ENCODE results near the gene MGRN1.

Gene MGRN1

GRCh38 chr16:4610011-4611005 is 14.3 kb upstream of the MGRN1 start (continued):
- no peak for TF ChIP-seq TOX (CRISPR knock-in tag; IDR thresholded peaks at IDR 0.05; ENCODE audit: borderline replicate concordance)
- TF ChIP-seq ZNF565 (CRISPR knock-in tag; conservative IDR thresholded peaks at IDR 0.05; ENCODE audit: low read depth): no peak

GRCh38 chr16:4611337-4612021 is 13.1 kb upstream of the MGRN1 start:
- ATAC-seq: no peak
- TF ChIP-seq, protein P1, sequence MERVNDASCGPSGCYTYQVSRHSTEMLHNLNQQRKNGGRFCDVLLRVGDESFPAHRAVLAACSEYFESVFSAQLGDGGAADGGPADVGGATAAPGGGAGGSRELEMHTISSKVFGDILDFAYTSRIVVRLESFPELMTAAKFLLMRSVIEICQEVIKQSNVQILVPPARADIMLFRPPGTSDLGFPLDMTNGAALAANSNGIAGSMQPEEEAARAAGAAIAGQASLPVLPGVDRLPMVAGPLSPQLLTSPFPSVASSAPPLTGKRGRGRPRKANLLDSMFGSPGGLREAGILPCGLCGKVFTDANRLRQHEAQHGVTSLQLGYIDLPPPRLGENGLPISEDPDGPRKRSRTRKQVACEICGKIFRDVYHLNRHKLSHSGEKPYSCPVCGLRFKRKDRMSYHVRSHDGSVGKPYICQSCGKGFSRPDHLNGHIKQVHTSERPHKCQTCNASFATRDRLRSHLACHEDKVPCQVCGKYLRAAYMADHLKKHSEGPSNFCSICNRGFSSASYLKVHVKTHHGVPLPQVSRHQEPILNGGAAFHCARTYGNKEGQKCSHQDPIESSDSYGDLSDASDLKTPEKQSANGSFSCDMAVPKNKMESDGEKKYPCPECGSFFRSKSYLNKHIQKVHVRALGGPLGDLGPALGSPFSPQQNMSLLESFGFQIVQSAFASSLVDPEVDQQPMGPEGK (CRISPR knock-in tag; IDR thresholded peaks at IDR 0.05; ENCODE audit: borderline replicate concordance): no peak
- TF ChIP-seq GLIS3 (CRISPR knock-in tag; IDR thresholded peaks at IDR 0.05) (no peak), ZNF70 (CRISPR knock-in tag; IDR thresholded peaks at IDR 0.05) (no peak), SNAI2 (CRISPR knock-in tag; IDR thresholded peaks at IDR 0.05) (no peak), RARB (CRISPR knock-in tag; IDR thresholded peaks at IDR 0.05) (no peak), ISL1 (CRISPR knock-in tag; IDR thresholded peaks at IDR 0.05) (no peak), OSR1 (CRISPR knock-in tag; IDR thresholded peaks at IDR 0.05) (no peak), ZC3H10 (CRISPR knock-in tag; IDR thresholded peaks at IDR 0.05) (no peak), CREB5 (CRISPR knock-in tag; IDR thresholded peaks at IDR 0.05; ENCODE audit: low read depth) (no peak), ZNF565 (CRISPR knock-in tag; conservative IDR thresholded peaks at IDR 0.05; ENCODE audit: low read depth) (no peak), ZFP30 (CRISPR knock-in tag; IDR thresholded peaks at IDR 0.05) (no peak)

GRCh38 chr16:4612474-4612931 is 12.1 kb upstream of the MGRN1 start:
- TF ChIP-seq ZFP3 (CRISPR knock-in tag; IDR thresholded peaks at IDR 0.05) (no peak), TCF4 (CRISPR knock-in tag; IDR thresholded peaks at IDR 0.05; ENCODE audit: borderline replicate concordance) (no peak), SNAI2 (CRISPR knock-in tag; IDR thresholded peaks at IDR 0.05) (no peak), ZNF565 (CRISPR knock-in tag; conservative IDR thresholded peaks at IDR 0.05; ENCODE audit: low read depth) (no peak)
- TF ChIP-seq, protein P2, sequence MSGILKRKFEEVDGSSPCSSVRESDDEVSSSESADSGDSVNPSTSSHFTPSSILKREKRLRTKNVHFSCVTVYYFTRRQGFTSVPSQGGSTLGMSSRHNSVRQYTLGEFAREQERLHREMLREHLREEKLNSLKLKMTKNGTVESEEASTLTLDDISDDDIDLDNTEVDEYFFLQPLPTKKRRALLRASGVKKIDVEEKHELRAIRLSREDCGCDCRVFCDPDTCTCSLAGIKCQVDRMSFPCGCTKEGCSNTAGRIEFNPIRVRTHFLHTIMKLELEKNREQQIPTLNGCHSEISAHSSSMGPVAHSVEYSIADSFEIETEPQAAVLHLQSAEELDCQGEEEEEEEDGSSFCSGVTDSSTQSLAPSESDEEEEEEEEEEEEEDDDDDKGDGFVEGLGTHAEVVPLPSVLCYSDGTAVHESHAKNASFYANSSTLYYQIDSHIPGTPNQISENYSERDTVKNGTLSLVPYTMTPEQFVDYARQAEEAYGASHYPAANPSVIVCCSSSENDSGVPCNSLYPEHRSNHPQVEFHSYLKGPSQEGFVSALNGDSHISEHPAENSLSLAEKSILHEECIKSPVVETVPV (CRISPR knock-in tag; IDR thresholded peaks at IDR 0.05): no peak
- ATAC-seq: no peak

- no peak for TF ChIP-seq TOX (CRISPR knock-in tag; IDR thresholded peaks at IDR 0.05; ENCODE audit: borderline replicate concordance)
- TF ChIP-seq TCF4 (CRISPR knock-in tag; IDR thresholded peaks at IDR 0.05; ENCODE audit: borderline replicate concordance): no peak
- TF ChIP-seq CREB5 (CRISPR knock-in tag; IDR thresholded peaks at IDR 0.05; ENCODE audit: low read depth): no peak
- no peak for TF ChIP-seq OSR1 (CRISPR knock-in tag; IDR thresholded peaks at IDR 0.05)
- no peak for TF ChIP-seq ISL1 (CRISPR knock-in tag; IDR thresholded peaks at IDR 0.05)
- TF ChIP-seq, protein P1 (CRISPR knock-in tag; IDR thresholded peaks at IDR 0.05; ENCODE audit: borderline replicate concordance): no peak
- TF ChIP-seq GLIS3 (CRISPR knock-in tag; IDR thresholded peaks at IDR 0.05): no peak
- no peak for TF ChIP-seq PPARA (CRISPR knock-in tag; IDR thresholded peaks at IDR 0.05; ENCODE audit: borderline replicate concordance)
- no peak for ATAC-seq
Measured at GRCh38 chr16:4612977-4613635, 11.5 kb upstream of the MGRN1 start.

All from SK-N-SH treated with all-trans-retinoic acid at 6 μM for 48 hours (cell line).